ENCODE measurements around the gene CCDC141. TPM values are rescaled to one million over a fixed set of nuclear protein-coding genes. Genes with fewer than 3 reads are reported as not detected.

The CCDC141 gene
- total RNA-seq, 4 donors from 2014 or later = 1.7 to 7.7 (median 3.9) TPM

DNA sequence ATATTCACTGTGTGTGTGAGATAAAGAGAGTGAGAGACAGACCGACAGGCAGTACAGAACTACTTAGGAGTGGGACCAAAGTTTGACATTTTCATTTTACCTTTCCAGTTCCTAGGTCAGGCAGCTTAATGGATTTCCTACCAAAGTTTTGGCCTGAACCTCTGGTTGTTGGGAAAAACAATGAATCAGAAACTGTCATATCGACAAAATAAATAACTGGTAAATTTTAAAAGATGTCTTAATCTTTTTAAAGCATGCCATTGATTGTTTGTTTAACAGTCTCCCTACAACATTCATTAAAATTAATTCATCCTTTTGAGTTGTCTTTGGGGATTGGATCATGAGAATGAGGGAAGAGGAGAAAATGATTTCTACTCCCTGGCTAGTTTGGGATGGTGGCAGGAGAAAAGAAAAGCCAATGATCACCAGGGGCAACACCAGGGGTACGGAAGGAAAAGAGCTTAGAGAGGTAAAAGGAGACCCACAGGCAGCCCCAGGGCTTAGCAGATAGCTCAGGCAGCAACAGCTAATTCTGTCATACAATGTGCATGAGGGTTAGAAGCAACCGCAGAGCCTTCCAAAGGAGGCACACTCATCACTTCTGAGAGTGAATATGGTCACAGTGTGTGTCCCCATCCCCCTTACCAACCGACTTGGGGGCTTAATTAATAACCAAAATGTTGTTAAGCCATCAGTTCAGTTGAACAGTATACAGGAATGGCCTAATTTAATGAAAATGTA lies 98.5 kb downstream of the CCDC141 start:
- no peak for DNase-seq (ENCODE audit: low spot score in 2 of 2)
- Histone ChIP-seq H3K27ac (no peak overlapping the region), H3K36me3 (no peaks in the 10 kb centered on the region), H3K9me3 (peaks cover 0 to 4% (median 0%) of the 10 kb centered on the region in 4 donors), H3K4me1 (no peaks in the 10 kb centered on the region), H3K27me3 (no peaks in the 10 kb centered on the region), H3K4me3 (no peak overlapping the region)
- 85 to 86% methylated on average over 5 of the region's 5 CpGs for WGBS, 2 donors
- TF ChIP-seq, protein P1, sequence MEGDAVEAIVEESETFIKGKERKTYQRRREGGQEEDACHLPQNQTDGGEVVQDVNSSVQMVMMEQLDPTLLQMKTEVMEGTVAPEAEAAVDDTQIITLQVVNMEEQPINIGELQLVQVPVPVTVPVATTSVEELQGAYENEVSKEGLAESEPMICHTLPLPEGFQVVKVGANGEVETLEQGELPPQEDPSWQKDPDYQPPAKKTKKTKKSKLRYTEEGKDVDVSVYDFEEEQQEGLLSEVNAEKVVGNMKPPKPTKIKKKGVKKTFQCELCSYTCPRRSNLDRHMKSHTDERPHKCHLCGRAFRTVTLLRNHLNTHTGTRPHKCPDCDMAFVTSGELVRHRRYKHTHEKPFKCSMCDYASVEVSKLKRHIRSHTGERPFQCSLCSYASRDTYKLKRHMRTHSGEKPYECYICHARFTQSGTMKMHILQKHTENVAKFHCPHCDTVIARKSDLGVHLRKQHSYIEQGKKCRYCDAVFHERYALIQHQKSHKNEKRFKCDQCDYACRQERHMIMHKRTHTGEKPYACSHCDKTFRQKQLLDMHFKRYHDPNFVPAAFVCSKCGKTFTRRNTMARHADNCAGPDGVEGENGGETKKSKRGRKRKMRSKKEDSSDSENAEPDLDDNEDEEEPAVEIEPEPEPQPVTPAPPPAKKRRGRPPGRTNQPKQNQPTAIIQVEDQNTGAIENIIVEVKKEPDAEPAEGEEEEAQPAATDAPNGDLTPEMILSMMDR (IDR thresholded peaks at IDR 0.05) = no peak
- TF ChIP-seq POLR2A (IDR thresholded peaks at IDR 0.05) (no peak), EP300 (IDR thresholded peaks at IDR 0.05) (no peak)

DNA sequence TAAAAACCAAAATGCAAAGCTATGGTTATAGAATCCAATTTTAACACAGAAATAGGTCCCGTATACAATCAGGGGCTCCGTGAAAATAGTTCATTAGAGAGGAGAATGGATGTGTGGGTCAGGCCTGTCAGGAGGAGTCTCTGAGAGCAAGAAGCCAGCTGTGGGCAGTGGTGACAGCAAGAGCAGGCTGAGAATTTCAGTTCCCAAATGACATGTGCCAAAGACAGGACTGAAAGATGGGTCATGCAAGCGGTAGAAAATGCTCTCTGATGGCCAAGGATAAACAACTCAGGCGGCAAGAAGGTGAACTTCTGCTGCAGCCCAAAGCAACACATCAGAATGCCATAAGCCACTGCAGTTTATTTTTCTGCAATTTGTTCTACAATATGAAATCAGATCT lies 100.4 kb downstream of the CCDC141 start:
- Histone ChIP-seq H3K4me3 (no peak overlapping the region), H3K27me3 (no peaks in the 10 kb centered on the region), H3K36me3 (no peaks in the 10 kb centered on the region), H3K27ac (no peak overlapping the region), H3K4me1 (no peaks in the 10 kb centered on the region), H3K9me3 (peaks cover 0 to 4% (median 0%) of the 10 kb centered on the region in 4 donors)
- no peak for TF ChIP-seq POLR2A (IDR thresholded peaks at IDR 0.05)
- TF ChIP-seq, protein P1 (IDR thresholded peaks at IDR 0.05) = no peak
- no peak for TF ChIP-seq EP300 (IDR thresholded peaks at IDR 0.05)
- DNase-seq (ENCODE audit: low spot score in 2 of 2) = no peak
- WGBS, 2 donors = 84 to 88% methylated on average over 4 of the region's 4 CpGs

DNA sequence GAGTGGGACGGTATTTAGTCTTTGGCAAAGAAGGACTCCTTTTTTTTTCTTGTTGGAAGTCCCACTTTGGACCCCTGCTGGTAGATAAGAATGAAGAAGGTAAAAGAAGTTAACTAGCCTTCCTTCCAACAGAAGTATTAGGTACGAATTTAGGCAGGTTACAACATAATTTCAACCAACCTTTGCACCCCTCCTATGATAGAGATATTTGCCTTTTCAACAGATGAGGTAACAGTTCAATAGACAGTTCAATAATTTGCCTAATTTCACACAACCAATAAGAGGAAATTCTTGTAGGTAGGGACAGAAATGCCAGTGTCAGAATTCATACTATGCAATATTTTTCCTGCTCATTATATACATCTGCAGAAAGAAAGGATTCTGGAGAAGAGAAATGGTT lies 100.8 kb downstream of the CCDC141 start:
- H3K4me3 ChIP-seq = no peak overlapping the region
- no peak for DNase-seq (ENCODE audit: low spot score in 2 of 2)
- H3K9me3 ChIP-seq = peaks cover 0 to 4% (median 0%) of the 10 kb centered on the region in 4 donors
- no peaks in the 10 kb centered on the region for H3K27me3 ChIP-seq
- 77 to 83% methylated on average over 2 of the region's 2 CpGs for WGBS, 2 donors
- H3K36me3 ChIP-seq = no peaks in the 10 kb centered on the region
- H3K4me1 ChIP-seq = no peaks in the 10 kb centered on the region
- TF ChIP-seq EP300 (IDR thresholded peaks at IDR 0.05) (no peak), POLR2A (IDR thresholded peaks at IDR 0.05) (no peak)
- TF ChIP-seq, protein P1 (IDR thresholded peaks at IDR 0.05) = no peak
- H3K27ac ChIP-seq = no peak overlapping the region

DNA sequence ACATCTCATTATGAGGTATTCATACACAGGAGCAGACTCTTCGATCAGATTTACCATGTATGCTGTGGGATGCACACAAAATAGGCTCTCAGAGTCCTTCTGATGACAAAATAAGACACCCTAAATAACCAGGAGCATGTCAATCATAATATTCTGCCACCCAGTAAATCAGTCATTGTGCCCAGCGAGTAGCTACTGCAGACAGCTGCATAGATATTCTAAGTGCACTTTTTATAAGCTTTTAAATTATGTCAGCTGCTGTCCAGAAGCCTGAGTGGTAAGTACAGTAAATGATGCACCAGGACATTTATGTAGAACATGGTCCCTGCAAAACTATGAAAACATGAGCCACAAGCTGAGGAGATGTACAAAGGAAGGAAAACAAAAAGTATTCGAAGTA lies 102.9 kb downstream of the CCDC141 start:
- TF ChIP-seq EP300 (IDR thresholded peaks at IDR 0.05) (no peak), POLR2A (IDR thresholded peaks at IDR 0.05) (no peak)
- no peaks in the 10 kb centered on the region for H3K36me3 ChIP-seq
- no peak overlapping the region for H3K27ac ChIP-seq
- no peak for DNase-seq (ENCODE audit: low spot score in 2 of 2)
- H3K4me1 ChIP-seq = no peaks in the 10 kb centered on the region
- H3K9me3 ChIP-seq = peaks cover 0 to 4% (median 0%) of the 10 kb centered on the region in 4 donors
- H3K4me3 ChIP-seq = no peak overlapping the region
- H3K27me3 ChIP-seq = no peaks in the 10 kb centered on the region
- 83 to 89% methylated on average over 3 of the region's 3 CpGs for WGBS, 2 donors

DNA sequence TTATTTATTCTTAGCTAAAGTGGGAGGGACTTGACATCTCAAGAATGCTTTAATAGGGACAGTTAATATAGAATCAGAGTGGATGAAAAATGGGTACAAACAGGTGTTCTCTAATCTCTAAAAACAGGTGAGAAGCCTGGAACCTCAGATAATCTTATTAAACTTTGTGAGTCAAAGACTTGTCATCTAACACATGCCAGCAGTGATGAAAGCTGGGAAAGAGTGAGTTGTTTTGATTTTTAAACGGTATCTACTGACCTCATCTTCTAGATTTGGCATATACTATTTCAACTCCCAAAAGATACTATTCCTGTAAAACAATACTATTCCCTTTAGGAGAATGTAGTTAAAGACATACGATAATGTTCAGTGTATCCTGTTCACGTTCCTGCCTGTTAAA lies 103.4 kb downstream of the CCDC141 start:
- WGBS, 2 donors = 45 to 61% methylated on average over 3 of the region's 3 CpGs
- no peaks in the 10 kb centered on the region for H3K27me3 ChIP-seq
- peaks cover 0 to 4% (median 0%) of the 10 kb centered on the region in 4 donors for H3K9me3 ChIP-seq
- no peak overlapping the region for H3K27ac ChIP-seq
- H3K4me3 ChIP-seq = no peak overlapping the region
- no peak for DNase-seq (ENCODE audit: low spot score in 2 of 2)
- no peak for TF ChIP-seq POLR2A (IDR thresholded peaks at IDR 0.05)
- TF ChIP-seq, protein P1 (IDR thresholded peaks at IDR 0.05) = no peak
- no peak for TF ChIP-seq EP300 (IDR thresholded peaks at IDR 0.05)
- no peaks in the 10 kb centered on the region for H3K4me1 ChIP-seq
- no peaks in the 10 kb centered on the region for H3K36me3 ChIP-seq
